ENCODE results near the gene TMCC2. TPM values are rescaled to one million over a fixed set of nuclear protein-coding genes. Genes with fewer than 3 reads are reported as not detected.
A peak's percentile ranks its signal among the peaks of the same experiment; 100 is the strongest.

The TMCC2 gene
- total and polyA plus RNA-seq, 4 donors: 0.69 to 8.2 (median 3.6) TPM

- H3K9me3 ChIP-seq (ENCODE audit: control insufficient read depth, low read length): no peaks in the 10 kb centered on the region
- ATAC-seq (ENCODE audit: low FRiP score) (no peak), DNase-seq (no peak)
- intact Hi-C loops (cut with DNase I): no loop called here
- H3K4me1 ChIP-seq (ENCODE audit: control insufficient read depth in 1 of 2, insufficient read depth in 2 of 2, low read length in 2 of 2): peaks cover 0 to 8% of the 10 kb centered on the region in 2 donors
- H3K27me3 ChIP-seq (ENCODE audit: control insufficient read depth in 1 of 2, insufficient read depth in 2 of 2, low read length in 1 of 2): no peaks in the 10 kb centered on the region
- WGBS, 2 donors: 92% methylated on average over 3 of the region's 3 CpGs
- no peak overlapping the region for H3K27ac ChIP-seq (ENCODE audit: low read depth in 1 of 2, low read length in 2 of 2)
- no peak overlapping the region for H3K4me3 ChIP-seq (ENCODE audit: low read length in 2 of 2)
- H3K36me3 ChIP-seq (ENCODE audit: control insufficient read depth in 1 of 2, insufficient read depth in 2 of 2, low read length in 1 of 2): no peaks in the 10 kb centered on the region
Measured at GRCh38 chr1:205208811-205209210, 18.9 kb upstream of the TMCC2 start.

- ATAC-seq (ENCODE audit: low FRiP score) (peak; percentile 58), DNase-seq (peak in 1 of 2 donors; percentile 81)
- no peaks in the 10 kb centered on the region for H3K27me3 ChIP-seq (ENCODE audit: control insufficient read depth in 1 of 2, insufficient read depth in 2 of 2, low read length in 1 of 2)
- peak overlapping the region; percentile 74 to 75 for H3K4me3 ChIP-seq (ENCODE audit: low read length in 2 of 2)
- peak overlapping the region in 1 of 2 donors; percentile 42 for H3K27ac ChIP-seq (ENCODE audit: low read depth in 1 of 2, low read length in 2 of 2)
- WGBS, 2 donors: 0 to 1% methylated on average over 31 of the region's 31 CpGs
- intact Hi-C loops (cut with DNase I): loop anchor here (5.0 kb wide), 2 partner anchors 33 to 47 kb away; no protein-coding TSS in a partner anchor
- peaks cover 0 to 8% of the 10 kb centered on the region in 2 donors for H3K4me1 ChIP-seq (ENCODE audit: control insufficient read depth in 1 of 2, insufficient read depth in 2 of 2, low read length in 2 of 2)
- no peaks in the 10 kb centered on the region for H3K9me3 ChIP-seq (ENCODE audit: control insufficient read depth, low read length)
- H3K36me3 ChIP-seq (ENCODE audit: control insufficient read depth in 1 of 2, insufficient read depth in 2 of 2, low read length in 1 of 2): no peaks in the 10 kb centered on the region
Measured at GRCh38 chr1:205210756-205211168, 17.0 kb upstream of the TMCC2 start.

- ATAC-seq (ENCODE audit: low FRiP score) (peak; percentile 98), DNase-seq (peak; percentile 97)
- H3K27ac ChIP-seq (ENCODE audit: low read depth in 1 of 2, low read length in 2 of 2): peak within 1 kb of the TSS; percentile 31 to 42
- no peaks in the 10 kb centered on the region for H3K27me3 ChIP-seq (ENCODE audit: control insufficient read depth in 1 of 2, insufficient read depth in 2 of 2, low read length in 1 of 2)
- H3K9me3 ChIP-seq (ENCODE audit: control insufficient read depth, low read length): no peaks in the 10 kb centered on the region
- 0 to 1% methylated on average over 51 to 67 of the region's 67 CpGs for WGBS, 2 donors
- H3K4me3 ChIP-seq (ENCODE audit: low read length in 2 of 2): peak within 1 kb of the TSS; percentile 74 to 75
- peaks cover 0 to 8% of the 10 kb centered on the region in 2 donors for H3K4me1 ChIP-seq (ENCODE audit: control insufficient read depth in 1 of 2, insufficient read depth in 2 of 2, low read length in 2 of 2)
- intact Hi-C loops (cut with DNase I): loop anchor here (5.0 kb wide), 2 partner anchors 34 to 46 kb away; no protein-coding TSS in a partner anchor
- H3K36me3 ChIP-seq (ENCODE audit: control insufficient read depth in 1 of 2, insufficient read depth in 2 of 2, low read length in 1 of 2): no peaks in the 10 kb centered on the region
Measured at GRCh38 chr1:205211169-205211838, 16.4 kb upstream of the TMCC2 start, which contains the start of gene DSTYK. Gene DSTYK (minus strand): TSS chr1:205211702. CDS start chr1:205211535, 167 bp downstream.

GRCh38 chr1:205211839-205212536, 15.8 kb upstream of the TMCC2 start:
- no peaks in the 10 kb centered on the region for H3K36me3 ChIP-seq (ENCODE audit: control insufficient read depth in 1 of 2, insufficient read depth in 2 of 2, low read length in 1 of 2)
- H3K4me1 ChIP-seq (ENCODE audit: control insufficient read depth in 1 of 2, insufficient read depth in 2 of 2, low read length in 2 of 2): peaks cover 0 to 8% of the 10 kb centered on the region in 2 donors
- peak overlapping the region in 1 of 2 donors; percentile 31 for H3K27ac ChIP-seq (ENCODE audit: low read depth in 1 of 2, low read length in 2 of 2)
- intact Hi-C loops (cut with DNase I): loop anchor here (5.0 kb wide), 2 partner anchors 35 to 45 kb away; no protein-coding TSS in a partner anchor
- H3K27me3 ChIP-seq (ENCODE audit: control insufficient read depth in 1 of 2, insufficient read depth in 2 of 2, low read length in 1 of 2): no peaks in the 10 kb centered on the region
- ATAC-seq (ENCODE audit: low FRiP score) (peak; percentile 42), DNase-seq (no peak)
- H3K4me3 ChIP-seq (ENCODE audit: low read length in 2 of 2): no peak overlapping the region
- 50 to 51% methylated on average over 13 of the region's 13 CpGs for WGBS, 2 donors
- no peaks in the 10 kb centered on the region for H3K9me3 ChIP-seq (ENCODE audit: control insufficient read depth, low read length)

GRCh38 chr1:205214756-205215155, 13.0 kb upstream of the TMCC2 start:
- WGBS, 2 donors: 77 to 82% methylated on average over 1 of the region's 1 CpG
- ATAC-seq (ENCODE audit: low FRiP score) (no peak), DNase-seq (no peak)
- intact Hi-C loops (cut with DNase I): loop anchor here (5.0 kb wide), 2 partner anchors 37 to 43 kb away; no protein-coding TSS in a partner anchor
- H3K4me1 ChIP-seq (ENCODE audit: control insufficient read depth in 1 of 2, insufficient read depth in 2 of 2, low read length in 2 of 2): peaks cover 0 to 6% of the 10 kb centered on the region in 2 donors
- peaks cover 0 to 2% of the 10 kb centered on the region in 2 donors for H3K27me3 ChIP-seq (ENCODE audit: control insufficient read depth in 1 of 2, insufficient read depth in 2 of 2, low read length in 1 of 2)
- H3K27ac ChIP-seq (ENCODE audit: low read depth in 1 of 2, low read length in 2 of 2): no peak overlapping the region
- H3K9me3 ChIP-seq (ENCODE audit: control insufficient read depth, low read length): no peaks in the 10 kb centered on the region
- H3K36me3 ChIP-seq (ENCODE audit: control insufficient read depth in 1 of 2, insufficient read depth in 2 of 2, low read length in 1 of 2): no peaks in the 10 kb centered on the region
- no peak overlapping the region for H3K4me3 ChIP-seq (ENCODE audit: low read length in 2 of 2)

- H3K4me1 ChIP-seq (ENCODE audit: control insufficient read depth in 1 of 2, insufficient read depth in 2 of 2, low read length in 2 of 2): no peaks in the 10 kb centered on the region
- H3K36me3 ChIP-seq (ENCODE audit: control insufficient read depth in 1 of 2, insufficient read depth in 2 of 2, low read length in 1 of 2): no peaks in the 10 kb centered on the region
- no peaks in the 10 kb centered on the region for H3K9me3 ChIP-seq (ENCODE audit: control insufficient read depth, low read length)
- no peak overlapping the region for H3K27ac ChIP-seq (ENCODE audit: low read depth in 1 of 2, low read length in 2 of 2)
- peaks cover 0 to 4% of the 10 kb centered on the region in 2 donors for H3K27me3 ChIP-seq (ENCODE audit: control insufficient read depth in 1 of 2, insufficient read depth in 2 of 2, low read length in 1 of 2)
- DNase-seq: no peak
- intact Hi-C loops (cut with DNase I): no loop called here
- WGBS, 2 donors: 83 to 86% methylated on average over 4 of the region's 4 CpGs
- ATAC-seq (ENCODE audit: low FRiP score): no peak
- H3K4me3 ChIP-seq (ENCODE audit: low read length in 2 of 2): no peak overlapping the region
Measured at GRCh38 chr1:205216588-205216987, 11.2 kb upstream of the TMCC2 start.

- Histone ChIP-seq H3K27ac (ENCODE audit: low read depth in 1 of 2, low read length in 2 of 2) (no peak overlapping the region), H3K27me3 (ENCODE audit: control insufficient read depth in 1 of 2, insufficient read depth in 2 of 2, low read length in 1 of 2) (peaks cover 0 to 4% of the 10 kb centered on the region in 2 donors), H3K36me3 (ENCODE audit: control insufficient read depth in 1 of 2, insufficient read depth in 2 of 2, low read length in 1 of 2) (no peaks in the 10 kb centered on the region), H3K9me3 (ENCODE audit: control insufficient read depth, low read length) (no peaks in the 10 kb centered on the region), H3K4me1 (ENCODE audit: control insufficient read depth in 1 of 2, insufficient read depth in 2 of 2, low read length in 2 of 2) (no peaks in the 10 kb centered on the region), H3K4me3 (ENCODE audit: low read length in 2 of 2) (no peak overlapping the region)
- DNase-seq (no peak), ATAC-seq (ENCODE audit: low FRiP score) (no peak)
- intact Hi-C loops (cut with DNase I): no loop called here
- 41 to 75% methylated on average over 3 of the region's 3 CpGs for WGBS, 2 donors
Measured at GRCh38 chr1:205217418-205217817, 10.3 kb upstream of the TMCC2 start.

- Histone ChIP-seq H3K4me3 (ENCODE audit: low read length in 2 of 2) (no peak overlapping the region), H3K4me1 (ENCODE audit: control insufficient read depth in 1 of 2, insufficient read depth in 2 of 2, low read length in 2 of 2) (no peaks in the 10 kb centered on the region), H3K27ac (ENCODE audit: low read depth in 1 of 2, low read length in 2 of 2) (no peak overlapping the region), H3K27me3 (ENCODE audit: control insufficient read depth in 1 of 2, insufficient read depth in 2 of 2, low read length in 1 of 2) (peaks cover 0 to 4% of the 10 kb centered on the region in 2 donors), H3K9me3 (ENCODE audit: control insufficient read depth, low read length) (no peaks in the 10 kb centered on the region), H3K36me3 (ENCODE audit: control insufficient read depth in 1 of 2, insufficient read depth in 2 of 2, low read length in 1 of 2) (no peaks in the 10 kb centered on the region)
- intact Hi-C loops (cut with DNase I): no loop called here
- DNase-seq: no peak
- 64 to 72% methylated on average over 2 of the region's 2 CpGs for WGBS, 2 donors
- no peak for ATAC-seq (ENCODE audit: low FRiP score)
Measured at GRCh38 chr1:205220421-205220820, 7.3 kb upstream of the TMCC2 start.

All from aorta (tissue), 5 donors.